B cell (primary cell): ENCODE measurements around the gene CWC27.

Experiments used
- CTCF ChIP-seq: fragments of 200-600 bp; IDR thresholded peaks from one replicate; pipeline ENCODE4 v1.8.0; 2022; ENCODE audit warnings: antibody characterized with exemption, mild to moderate bottlenecking
- EZH2 ChIP-seq: IDR thresholded peaks from 2 replicates; pipeline ENCODE4 v1.6.1; 2012; ENCODE audit warnings: borderline replicate concordance, low read depth, mild to moderate bottlenecking, moderate library complexity, low read length; ENCODE audit not compliant: insufficient read depth, poor library complexity, severe bottlenecking

GRCh38 chr5:64771736-64772135, 3.0 kb downstream of the CWC27 start:
- TF ChIP-seq CTCF (no peak), EZH2 (no peak)
